HEK293 (cell line): ENCODE measurements around the gene ICE1.

Experiments
- CTCF ChIA-PET: fragments of 350-600 bp; formaldehyde crosslinking; extraction: SDS; loops from one replicate; lab custom pipeline; 2021; ENCODE audit warnings: antibody characterized with exemption; lab: Yijun Ruan, JAX
- POLR2A ChIA-PET: fragments of 300-600 bp; formaldehyde crosslinking; extraction: SDS; loops from one replicate; lab custom pipeline; 2020; ENCODE audit warnings: antibody characterized with exemption, inconsistent platforms; lab: Yijun Ruan, JAX
- H3K27ac ChIP-seq: fragments of 200-500 bp; sonication (Bioruptor generic); 2 replicates; pipeline ENCODE4 v1.5.1; 2014; ENCODE audit warnings: low read depth, low read length, control low read depth, inconsistent platforms; ENCODE audit errors: extremely low read depth
- H3K36me3 ChIP-seq, 2 experiments: fragments of 200-500 bp in 1 of 2; sonication (Bioruptor generic) in 1 of 2; 1 replicate in 1 of 2; 2 replicates in 1 of 2; pipeline ENCODE4 v1.5.1; 2014 to 2017; ENCODE audit warnings: inconsistent platforms in 2 of 2, low read length in 2 of 2; ENCODE audit not compliant: control insufficient read depth in 2 of 2, insufficient read depth in 1 of 2
- H3K4me1 ChIP-seq: fragments of 200-500 bp; sonication (Bioruptor generic); 2 replicates; pipeline ENCODE4 v1.5.1; 2014; ENCODE audit warnings: mild to moderate bottlenecking, low read length, inconsistent platforms; ENCODE audit not compliant: control insufficient read depth, insufficient read depth
- H3K4me3 ChIP-seq: 2 replicates; pipeline ENCODE4 v1.5.1; 2011; ENCODE audit warnings: low read depth, mild to moderate bottlenecking, control low read depth, low read length, moderate library complexity
- H3K9me3 ChIP-seq: fragments of 200-500 bp; sonication (Bioruptor generic); 2 replicates; pipeline ENCODE4 v1.5.1; 2014; ENCODE audit warnings: low read depth, low read length, inconsistent platforms; ENCODE audit not compliant: control insufficient read depth, insufficient read depth
- ELK4 ChIP-seq: IDR thresholded peaks from 2 replicates; pipeline ENCODE4 v1.6.1; 2011; ENCODE audit warnings: mild to moderate bottlenecking, low read depth, low read length, borderline replicate concordance
- GLIS1 ChIP-seq: fragments of 450-650 bp; formaldehyde crosslinking; IDR thresholded peaks from 2 replicates; pipeline ENCODE4 v1.5.1; 2016; ENCODE audit warnings: missing biosample characterization, missing genetic modification characterization
- KLF16 ChIP-seq: fragments of 450-650 bp; formaldehyde crosslinking; IDR thresholded peaks from 2 replicates; pipeline ENCODE4 v1.5.1; 2017; ENCODE audit warnings: missing biosample characterization, missing genetic modification characterization
- KLF17 ChIP-seq: fragments of 450-650 bp; formaldehyde crosslinking; IDR thresholded peaks from 2 replicates; pipeline ENCODE4 v1.5.1; 2016; ENCODE audit warnings: missing biosample characterization, missing genetic modification characterization
- PRDM2 ChIP-seq: fragments of 450-650 bp; formaldehyde crosslinking; IDR thresholded peaks from 2 replicates; pipeline ENCODE4 v1.5.1; 2016; ENCODE audit warnings: missing biosample characterization, missing genetic modification characterization, borderline replicate concordance
- SCRT2 ChIP-seq: fragments of 450-650 bp; formaldehyde crosslinking; IDR thresholded peaks from 2 replicates; pipeline ENCODE4 v1.5.1; 2016; ENCODE audit warnings: missing biosample characterization, missing genetic modification characterization
- TCF7L2 ChIP-seq: IDR thresholded peaks from 2 replicates; pipeline ENCODE4 v1.6.1; 2011; ENCODE audit warnings: low read depth, mild to moderate bottlenecking, inconsistent platforms, low read length, moderate library complexity, borderline replicate concordance
- WT1 ChIP-seq: fragments of 450-650 bp; formaldehyde crosslinking; IDR thresholded peaks from 2 replicates; pipeline ENCODE4 v1.5.1; 2016; ENCODE audit warnings: missing biosample characterization, missing genetic modification characterization
- ZBTB1 ChIP-seq: fragments of 450-650 bp; formaldehyde crosslinking; IDR thresholded peaks from 2 replicates; pipeline ENCODE4 v1.5.1; 2016; ENCODE audit warnings: missing biosample characterization, missing genetic modification characterization
- ZBTB21 ChIP-seq: fragments of 450-650 bp; formaldehyde crosslinking; IDR thresholded peaks from 2 replicates; pipeline ENCODE4 v1.5.1; 2017; ENCODE audit warnings: missing biosample characterization, missing genetic modification characterization
- ZBTB26 ChIP-seq: fragments of 450-650 bp; formaldehyde crosslinking; optimal IDR thresholded peaks from 2 replicates; pipeline ENCODE3; 2016; ENCODE audit warnings: missing biosample characterization, mild to moderate bottlenecking, missing genetic modification characterization
- ZBTB8A ChIP-seq: fragments of 450-650 bp; formaldehyde crosslinking; IDR thresholded peaks from 2 replicates; pipeline ENCODE4 v1.5.1; 2016; ENCODE audit warnings: missing biosample characterization, missing genetic modification characterization
- ZNF19 ChIP-seq: fragments of 450-650 bp; formaldehyde crosslinking; IDR thresholded peaks from 2 replicates; pipeline ENCODE4; 2016; ENCODE audit warnings: missing biosample characterization, missing genetic modification characterization, low read depth
- ZNF23 ChIP-seq: fragments of 450-650 bp; formaldehyde crosslinking; IDR thresholded peaks from 2 replicates; pipeline ENCODE4 v1.5.1; 2016; ENCODE audit warnings: missing biosample characterization, missing genetic modification characterization, borderline replicate concordance
- ZNF274 ChIP-seq, 2 experiments: fragments of 200-500 bp in 1 of 2; fragments of 450-650 bp in 1 of 2; sonication (Bioruptor generic) in 1 of 2; formaldehyde crosslinking in 1 of 2; IDR thresholded peaks; 2 replicates each; pipeline versions ENCODE4 v1.5.1 to v1.6.1; 2014 to 2016; ENCODE audit warnings: borderline replicate concordance in 1 of 2, inconsistent platforms in 1 of 2, low read length in 1 of 2, missing biosample characterization in 1 of 2, missing genetic modification characterization in 1 of 2
- ZNF302 ChIP-seq: fragments of 450-650 bp; formaldehyde crosslinking; IDR thresholded peaks from 2 replicates; pipeline ENCODE4 v1.5.1; 2016; ENCODE audit warnings: missing biosample characterization, missing genetic modification characterization, low read depth
- ZNF433 ChIP-seq: fragments of 450-650 bp; formaldehyde crosslinking; IDR thresholded peaks from 2 replicates; pipeline ENCODE4 v1.5.1; 2016; ENCODE audit warnings: missing biosample characterization, missing genetic modification characterization, low read depth
- ZNF510 ChIP-seq: fragments of 450-650 bp; formaldehyde crosslinking; IDR thresholded peaks from 2 replicates; pipeline ENCODE4 v1.5.1; 2018; ENCODE audit warnings: mild to moderate bottlenecking, missing genetic modification characterization, missing biosample characterization; ENCODE audit not compliant: insufficient replicate concordance
- ZNF530 ChIP-seq: fragments of 450-650 bp; formaldehyde crosslinking; IDR thresholded peaks from 2 replicates; pipeline ENCODE4 v1.5.1; 2016; ENCODE audit warnings: low read depth, missing biosample characterization, missing genetic modification characterization
- ZNF544 ChIP-seq: fragments of 450-650 bp; formaldehyde crosslinking; IDR thresholded peaks from 2 replicates; pipeline ENCODE4 v1.5.0; 2017; ENCODE audit warnings: missing biosample characterization, missing genetic modification characterization
- ZNF561 ChIP-seq: fragments of 450-650 bp; IDR thresholded peaks from 2 replicates; pipeline ENCODE4 v1.5.1; 2018; ENCODE audit warnings: missing biosample characterization, missing genetic modification characterization, borderline replicate concordance
- ZNF600 ChIP-seq: fragments of 450-650 bp; formaldehyde crosslinking; IDR thresholded peaks from 2 replicates; pipeline ENCODE4 v1.5.1; 2016; ENCODE audit warnings: missing biosample characterization, missing genetic modification characterization

The ICE1 gene

GRCh38 chr5:5423586-5423985 is 1.1 kb downstream of the ICE1 start:
- Histone ChIP-seq H3K4me1 (peaks cover 15% of the 10 kb centered on the region), H3K9me3 (no peaks in the 10 kb centered on the region), H3K27ac (no peak overlapping the region), H3K36me3 (peaks cover 3 to 15% of the 10 kb centered on the region in 2 experiments; a peak in 1 of 3 replicates), H3K4me3 (peak overlapping the region; percentile 79)
- POLR2A ChIA-PET: interaction anchor here (1.3 kb wide), 1 partner anchor 37 kb away, joined by 4 read pairs; no protein-coding TSS in a partner anchor
- TF ChIP-seq ZNF302 (tag by site-specific recombination): no peak
- TF ChIP-seq ZBTB21: no peak
- no peak for TF ChIP-seq WT1 (tag by site-specific recombination)
- TF ChIP-seq SCRT2 (tag by site-specific recombination): no peak
- no peak for TF ChIP-seq KLF16 (tag by site-specific recombination)
- no peak for TF ChIP-seq ELK4
- no peak for TF ChIP-seq ZNF561 (tag by site-specific recombination)
- TF ChIP-seq KLF17 (tag by site-specific recombination): no peak
- no peak for TF ChIP-seq ZNF433 (tag by site-specific recombination)
- no peak for TF ChIP-seq ZNF23 (tag by site-specific recombination)
- no peak for TF ChIP-seq ZNF530
- no peak for TF ChIP-seq ZBTB1 (tag by site-specific recombination)
- TF ChIP-seq, all 188 proteins: peak for 0
- CTCF ChIA-PET: interaction anchor here (0.6 to 1.8 kb wide), 5 partner anchors 52 to 1233 kb away, joined by 3 to 8 read pairs (median 3); partner anchors contain the start of gene ADAMTS16

GRCh38 chr5:5424736-5425135 is 2.3 kb downstream of the ICE1 start:
- no peak overlapping the region for H3K4me3 ChIP-seq
- H3K27ac ChIP-seq: no peak overlapping the region
- no peaks in the 10 kb centered on the region for H3K9me3 ChIP-seq
- H3K4me1 ChIP-seq: peaks cover 18% of the 10 kb centered on the region
- TF ChIP-seq ZNF510 (tag by site-specific recombination) (no peak), ZNF274 (IDR thresholded peaks at IDR 0.05; ENCODE audit: low read length) (no peak), ZNF274 (tag by site-specific recombination; IDR thresholded peaks at IDR 0.05; ENCODE audit: borderline replicate concordance) (no peak), ZBTB8A (tag by site-specific recombination) (no peak), ZBTB26 (tag by site-specific recombination) (no peak), WT1 (tag by site-specific recombination) (no peak), ZNF600 (tag by site-specific recombination) (0 out of 2 replicates have a peak, but pooled peaks have one; percentile 19)
- TF ChIP-seq, all 188 proteins: peak for 1
- ChIA-PET CTCF (interaction anchor here (0.7 kb wide), 1 partner anchor 1018 kb away, joined by 3 read pairs; no protein-coding TSS in a partner anchor), POLR2A (no interaction called here)
- peaks cover 3 to 15% of the 10 kb centered on the region in 2 experiments; a peak in 1 of 3 replicates for H3K36me3 ChIP-seq

GRCh38 chr5:5430136-5430535 is 7.7 kb downstream of the ICE1 start:
- Histone ChIP-seq H3K9me3 (no peaks in the 10 kb centered on the region), H3K36me3 (peaks cover 3 to 11% of the 10 kb centered on the region in 2 experiments; a peak in 1 of 3 replicates), H3K4me1 (peaks cover 16% of the 10 kb centered on the region), H3K4me3 (no peak overlapping the region), H3K27ac (no peak overlapping the region)
- ChIA-PET CTCF (interaction anchor here (1.4 kb wide), 1 partner anchor 561 kb away, joined by 3 read pairs; no protein-coding TSS in a partner anchor), POLR2A (interaction anchor here (1.7 kb wide), 1 partner anchor 8 kb away, joined by 8 read pairs; the partner anchor contains the start of gene ICE1)
- TF ChIP-seq PRDM2 (no peak), ZNF19 (tag by site-specific recombination) (no peak), ZNF544 (tag by site-specific recombination) (no peak), GLIS1 (tag by site-specific recombination) (no peak), TCF7L2 (no peak)
